Adrenal gland (tissue), 12 donors: ENCODE results near the gene MYH9. TPM values are rescaled to one million over a fixed set of nuclear protein-coding genes. Genes with fewer than 3 reads are reported as not detected.
A peak's percentile ranks its signal among the peaks of the same experiment; 100 is the strongest.

Source experiments
- DNase-seq, 7 donors: peaks; one replicate each; pipeline ENCODE4 v3.0.0-alpha.2; 2019 to 2020
- H3K27ac ChIP-seq, 5 donors: fragments of 200-600 bp; sonication (generic) in 4 of 5; 1 replicate in 3 of 5; 2 replicates in 2 of 5; pipeline versions ENCODE4 v1.5.1 to v1.8.0; 2016 to 2020; ENCODE audit warnings: mild to moderate bottlenecking in 1 of 5
- H3K27me3 ChIP-seq: fragments of 200-600 bp; 2 replicates; pipeline ENCODE4 v1.8.0; 2021
- H3K36me3 ChIP-seq, 2 donors: fragments of 200-600 bp; replicated peaks in 1 of 2; 1 replicate in 1 of 2; 2 replicates in 1 of 2; pipeline versions ENCODE4 v1.5.1 to v1.8.0; 2018 to 2022
- H3K4me1 ChIP-seq, 2 donors: fragments of 200-600 bp; replicated peaks in 1 of 2; 1 replicate in 1 of 2; 2 replicates in 1 of 2; pipeline versions ENCODE4 v1.5.1 to v1.8.0; 2018 to 2021
- H3K4me3 ChIP-seq, 4 donors: fragments of 200-600 bp; sonication (generic) in 3 of 4; one replicate each; pipeline ENCODE4 v1.5.1; 2016 to 2018
- H3K9me3 ChIP-seq, 3 donors: fragments of 200-600 bp; sonication (generic) in 1 of 3; replicated peaks in 1 of 3; 1 replicate in 2 of 3; 2 replicates in 1 of 3; pipeline versions ENCODE4 v1.5.1 to v1.8.0; 2016 to 2021
- POLR2A ChIP-seq, 2 donors: fragments of 450-650 bp; IDR thresholded peaks; one replicate each; pipeline ENCODE4 v1.6.1; 2017; ENCODE audit warnings: antibody characterized with exemption in 2 of 2, mild to moderate bottlenecking in 2 of 2, moderate library complexity in 1 of 2
- WGBS, 4 donors: extraction: QIAGEN DNeasy Blood & Tissue Kit in 2 of 4; methylation state at CpG; one replicate each; pipeline versions ENCODE4 v1.1.5 to v1.1.7; 2013 to 2017; 5-methylcytosine and 5-hydroxymethylcytosine counted together
- intact Hi-C, 2 donors: fragments of 100-400 bp; cut with DNase I; formaldehyde crosslinking; loops; one replicate each; pipeline versions ENCODE4 v1.14.1 to v1.15.0; 2022 to 2023
- polyA plus RNA-seq, 3 donors: library from polyadenylated mRNA; stranded (reverse); fragments of 200-250 nt in 2 of 3; fragments of 350-450 nt in 1 of 3; fragmentation: Illumina TruSeq in 1 of 3; extraction: RNeasy Lipid Tissue Mini Kit (QIAGEN cat#74804) in 1 of 3; gene quantifications; one replicate each; pipeline ENCODE4 v1.2.3, GENCODE V29; 2013 to 2014
- total RNA-seq, 9 donors: library from RNA; depleted of rRNA in 4 of 9; stranded (reverse); fragments of >200 nt in 4 of 9; fragments of 120-200 nt in 1 of 9; fragmentation: NEBNext Ultra II Directional in 1 of 9; extraction: Animal tissue kit (Norgen Biotek cat#: 25700) in 1 of 9; gene quantifications; one replicate each; pipeline versions ENCODE4 v1.1.0 to v1.2.4, GENCODE V29; 2013 to 2023
- TF ChIP-seq, protein P1 (sequence below), 6 experiments: fragments of 450-650 bp in 4 of 6; fragments of 200-600 bp in 2 of 6; sonication (generic) in 1 of 6; IDR thresholded peaks; 1 replicate in 5 of 6; 2 replicates in 1 of 6; pipeline versions ENCODE4 v1.5.1 to v1.8.0; 2016 to 2021; ENCODE audit warnings: antibody characterized with exemption in 6 of 6, mild to moderate bottlenecking in 2 of 6, moderate library complexity in 1 of 6
- donor health status: healthy with polysubstance abuse.
- donor health status: Bipolar disorder and iron deficiency.
- donor health status: DM: yes; HTN: yes; CAD: no.
- donor health status: DM: no; HTN: no; CAD: no.
- donor health status: DM: no; HTN: no; CAD: no.
- donor health status: DM: yes; HTN: yes; CAD: no.

Gene MYH9
- total and polyA plus RNA-seq, 12 donors = 96.2 to 427 (median 319) TPM

- Histone ChIP-seq H3K36me3 (peaks cover 0 to 31% of the 10 kb centered on the region in 2 donors), H3K27me3 (no peaks in the 10 kb centered on the region), H3K4me3 (no peak overlapping the region), H3K4me1 (peaks cover 77 to 97% of the 10 kb centered on the region in 2 donors), H3K9me3 (no peaks in the 10 kb centered on the region), H3K27ac (peak overlapping the region; percentile 45 to 97 (median 92))
- peak; percentile 76 to 93 (median 88) for DNase-seq
- TF ChIP-seq, protein P1, sequence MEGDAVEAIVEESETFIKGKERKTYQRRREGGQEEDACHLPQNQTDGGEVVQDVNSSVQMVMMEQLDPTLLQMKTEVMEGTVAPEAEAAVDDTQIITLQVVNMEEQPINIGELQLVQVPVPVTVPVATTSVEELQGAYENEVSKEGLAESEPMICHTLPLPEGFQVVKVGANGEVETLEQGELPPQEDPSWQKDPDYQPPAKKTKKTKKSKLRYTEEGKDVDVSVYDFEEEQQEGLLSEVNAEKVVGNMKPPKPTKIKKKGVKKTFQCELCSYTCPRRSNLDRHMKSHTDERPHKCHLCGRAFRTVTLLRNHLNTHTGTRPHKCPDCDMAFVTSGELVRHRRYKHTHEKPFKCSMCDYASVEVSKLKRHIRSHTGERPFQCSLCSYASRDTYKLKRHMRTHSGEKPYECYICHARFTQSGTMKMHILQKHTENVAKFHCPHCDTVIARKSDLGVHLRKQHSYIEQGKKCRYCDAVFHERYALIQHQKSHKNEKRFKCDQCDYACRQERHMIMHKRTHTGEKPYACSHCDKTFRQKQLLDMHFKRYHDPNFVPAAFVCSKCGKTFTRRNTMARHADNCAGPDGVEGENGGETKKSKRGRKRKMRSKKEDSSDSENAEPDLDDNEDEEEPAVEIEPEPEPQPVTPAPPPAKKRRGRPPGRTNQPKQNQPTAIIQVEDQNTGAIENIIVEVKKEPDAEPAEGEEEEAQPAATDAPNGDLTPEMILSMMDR (IDR thresholded peaks at IDR 0.05) = no peak
- TF ChIP-seq POLR2A (IDR thresholded peaks at IDR 0.05) = peak in 1 of 2 donors; percentile 38
- 18 to 55% (median 26%) methylated on average over 4 to 11 of the region's 11 CpGs for WGBS, 4 donors
- intact Hi-C loops = no loop called here
Measured at GRCh38 chr22:36331306-36331911, 56.4 kb downstream of the MYH9 start.

DNA sequence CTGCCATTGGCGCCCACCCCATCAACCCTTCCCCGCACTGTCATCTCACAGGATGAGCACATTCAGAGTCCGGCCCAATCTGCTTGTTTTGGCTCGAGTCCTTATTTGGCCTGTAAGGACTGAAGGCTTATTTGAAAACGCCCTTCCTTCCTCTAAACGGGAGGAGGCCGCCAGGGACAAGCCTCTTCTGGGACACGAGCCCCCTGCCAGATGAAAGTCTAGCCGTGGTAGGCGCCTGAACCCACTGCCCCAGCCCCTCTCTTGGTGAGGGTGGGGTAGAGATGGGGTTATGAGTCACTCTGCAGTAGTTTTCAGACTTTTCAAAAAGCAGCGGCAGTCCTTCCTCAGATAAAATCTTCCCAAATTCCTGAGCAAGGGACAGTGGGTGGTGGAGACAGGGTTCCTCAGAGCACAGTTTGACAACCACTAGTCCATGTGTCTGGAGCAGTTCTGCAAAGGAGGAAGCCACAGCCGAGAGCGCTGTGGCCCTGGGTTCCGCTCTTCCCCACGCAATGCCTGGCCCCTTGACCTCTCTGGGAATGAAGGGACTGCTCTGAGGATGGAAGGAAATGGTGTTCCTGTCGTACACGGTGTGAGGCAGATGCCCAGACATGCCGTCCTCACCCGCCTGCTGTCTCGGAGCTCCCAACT is 57.0 kb downstream of the MYH9 start:
- DNase-seq = peak in 6 of 7 donors; percentile 42 to 72 (median 53)
- Histone ChIP-seq H3K36me3 (peaks cover 0 to 37% of the 10 kb centered on the region in 2 donors), H3K4me3 (no peak overlapping the region), H3K27ac (peak overlapping the region; percentile 45 to 97 (median 92)), H3K9me3 (no peaks in the 10 kb centered on the region), H3K4me1 (peaks cover 71 to 94% of the 10 kb centered on the region in 2 donors), H3K27me3 (no peaks in the 10 kb centered on the region)
- TF ChIP-seq POLR2A (IDR thresholded peaks at IDR 0.05) = no peak
- TF ChIP-seq, protein P1 (IDR thresholded peaks at IDR 0.05) = no peak
- intact Hi-C loops = no loop called here
- WGBS, 4 donors = 34 to 41% (median 37%) methylated on average over 16 to 20 of the region's 20 CpGs

DNA sequence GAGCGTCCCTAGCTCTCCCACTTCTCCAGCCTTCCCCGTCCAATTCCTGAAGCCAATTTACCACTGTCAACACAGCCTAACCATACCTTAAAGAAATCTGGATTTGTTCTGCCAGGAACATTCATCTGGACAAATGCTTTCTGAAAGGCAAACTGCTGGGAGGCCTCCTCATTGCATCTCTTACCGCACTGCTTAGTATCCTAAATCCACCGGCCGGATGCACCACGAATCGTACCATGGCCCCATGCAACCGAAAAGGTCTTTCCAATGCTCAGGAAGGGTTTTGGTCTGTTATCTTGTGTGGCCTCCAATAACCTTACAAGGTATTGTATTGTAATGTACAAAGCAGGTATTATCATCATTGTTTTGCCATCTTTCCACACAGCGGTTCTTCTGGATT is 57.6 kb downstream of the MYH9 start:
- Histone ChIP-seq H3K27ac (peak overlapping the region; percentile 45 to 97 (median 92)), H3K9me3 (no peaks in the 10 kb centered on the region), H3K36me3 (peaks cover 0 to 43% of the 10 kb centered on the region in 2 donors), H3K27me3 (no peaks in the 10 kb centered on the region), H3K4me1 (peaks cover 65 to 93% of the 10 kb centered on the region in 2 donors), H3K4me3 (no peak overlapping the region)
- 85 to 90% (median 87%) methylated on average over 9 of the region's 9 CpGs for WGBS, 4 donors
- no peak for TF ChIP-seq POLR2A (IDR thresholded peaks at IDR 0.05)
- TF ChIP-seq, protein P1 (IDR thresholded peaks at IDR 0.05) = no peak
- intact Hi-C loops = no loop called here
- peak in 1 of 7 donors; percentile 12 for DNase-seq

DNA sequence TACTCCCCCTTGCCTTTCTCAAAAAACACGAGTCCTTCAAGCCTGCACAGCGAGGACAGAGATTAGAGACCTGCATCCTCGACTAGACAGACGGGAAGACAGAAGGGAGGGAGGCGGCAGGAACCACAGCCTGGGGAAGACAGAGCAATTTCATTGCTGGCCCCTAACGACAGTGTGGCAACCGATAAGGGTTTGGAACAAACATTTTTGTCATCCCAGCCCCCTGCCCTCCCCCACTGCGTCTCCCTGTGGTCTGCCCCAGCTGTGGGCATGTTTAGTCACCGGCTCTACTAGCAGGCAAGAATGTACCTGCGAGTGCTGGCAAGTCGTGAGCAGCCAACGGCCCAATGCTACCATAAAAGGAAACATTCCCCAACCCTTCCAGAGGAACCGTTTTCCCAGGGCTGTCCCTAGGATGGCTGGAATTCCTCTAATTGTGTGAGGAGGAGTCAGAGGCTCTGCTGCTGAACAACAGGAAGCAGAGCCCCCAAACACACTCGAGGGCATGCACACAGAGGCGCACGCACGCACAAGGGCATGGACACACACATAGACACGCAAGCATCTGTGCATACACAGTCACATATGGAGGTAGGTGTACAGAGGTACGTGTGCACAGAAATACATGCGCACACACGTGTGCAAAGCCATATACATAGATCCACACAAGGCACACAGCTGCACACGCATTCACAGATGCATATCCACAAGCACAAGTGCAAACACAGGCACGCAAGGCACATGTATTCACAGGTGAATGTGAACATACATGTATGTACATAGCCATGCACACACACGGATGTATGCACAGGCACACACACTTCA is 58.3 kb downstream of the MYH9 start:
- peak in 1 of 2 donors; percentile 3 for TF ChIP-seq POLR2A (IDR thresholded peaks at IDR 0.05)
- TF ChIP-seq, protein P1 (IDR thresholded peaks at IDR 0.05) = no peak
- Histone ChIP-seq H3K27me3 (no peaks in the 10 kb centered on the region), H3K27ac (peak overlapping the region; percentile 58 to 97 (median 92)), H3K4me1 (peaks cover 58 to 93% of the 10 kb centered on the region in 2 donors), H3K36me3 (peaks cover 0 to 43% of the 10 kb centered on the region in 2 donors), H3K9me3 (no peaks in the 10 kb centered on the region), H3K4me3 (no peak overlapping the region)
- peak in 6 of 7 donors; percentile 79 to 89 (median 83) for DNase-seq
- 24 to 38% (median 29%) methylated on average over 20 to 24 of the region's 24 CpGs for WGBS, 4 donors
- intact Hi-C loops = loop anchor here in 1 of 2 donors (10.0 kb wide), 1 partner anchor 55 kb away; the partner anchor contains the start of gene MYH9
